Body of pancreas (tissue), 4 donors: ENCODE results near the gene GCLC. TPM values are rescaled to one million over a fixed set of nuclear protein-coding genes. Genes with fewer than 3 reads are reported as not detected.

ENCODE experiments used
- ATAC-seq: fragments of 150-250 bp; one replicate; pipeline ENCODE4 v1.9.1; 2016
- DNase-seq, 4 donors: peaks; one replicate each; pipeline ENCODE4 v3.0.0-alpha.2; 2019
- H3K27ac ChIP-seq, 4 donors: fragments of 200-600 bp; sonication (generic); 1 replicate in 3 of 4; 2 replicates in 1 of 4; pipeline versions ENCODE4 v1.5.1 to v1.6.1; 2016 to 2019; ENCODE audit warnings: mild to moderate bottlenecking in 1 of 4, mixed read lengths in 1 of 4, moderate library complexity in 1 of 4
- H3K27me3 ChIP-seq, 2 donors: fragments of 200-600 bp; sonication (generic); one replicate each; pipeline ENCODE4 v1.6.0; 2016; ENCODE audit warnings: mild to moderate bottlenecking in 1 of 2
- H3K36me3 ChIP-seq, 2 donors: fragments of 200-600 bp; sonication (generic); replicated peaks in 1 of 2; 2 replicates each; pipeline ENCODE4 v1.5.1; 2016; ENCODE audit warnings: low read depth in 2 of 2; ENCODE audit not compliant: insufficient read depth in 1 of 2
- H3K4me1 ChIP-seq: fragments of 200-600 bp; sonication (generic); one replicate; pipeline ENCODE4 v1.6.0; 2016
- H3K4me3 ChIP-seq, 2 donors: fragments of 200-600 bp; sonication (generic); 1 replicate in 1 of 2; 2 replicates in 1 of 2; pipeline ENCODE4 v1.5.1; 2016 to 2019
- H3K9me3 ChIP-seq, 3 donors: fragments of 200-600 bp; sonication (generic); 1 replicate in 2 of 3; 2 replicates in 1 of 3; pipeline ENCODE4 v1.5.1; 2016
- POLR2A ChIP-seq, 3 donors: fragments of 450-650 bp; IDR thresholded peaks; one replicate each; pipeline ENCODE4 v1.6.1; 2016; ENCODE audit warnings: antibody characterized with exemption in 3 of 3, mild to moderate bottlenecking in 2 of 3
- WGBS, 2 donors: methylation state at CpG; one replicate each; pipeline ENCODE4 v1.1.5; 2017; 5-methylcytosine and 5-hydroxymethylcytosine counted together
- intact Hi-C: fragments of 100-400 bp; cut with DNase I; formaldehyde crosslinking; loops from one replicate; pipeline ENCODE4 v1.15.1; 2023
- total RNA-seq, 2 donors: library from RNA; depleted of rRNA; stranded (reverse); fragments of >200 nt; gene quantifications; one replicate each; pipeline ENCODE4 v1.1.0, GENCODE V29; 2016
- TF ChIP-seq, protein P1 (sequence below), 7 experiments: fragments of 450-650 bp in 4 of 7; fragments of 200-600 bp in 3 of 7; sonication (generic) in 3 of 7; IDR thresholded peaks; one replicate each; pipeline ENCODE4 v1.5.1; 2016 to 2019; ENCODE audit warnings: antibody characterized with exemption in 7 of 7

The GCLC gene
- total RNA-seq, 2 donors from 2014 or later = 27.2 to 30.7 TPM

DNA sequence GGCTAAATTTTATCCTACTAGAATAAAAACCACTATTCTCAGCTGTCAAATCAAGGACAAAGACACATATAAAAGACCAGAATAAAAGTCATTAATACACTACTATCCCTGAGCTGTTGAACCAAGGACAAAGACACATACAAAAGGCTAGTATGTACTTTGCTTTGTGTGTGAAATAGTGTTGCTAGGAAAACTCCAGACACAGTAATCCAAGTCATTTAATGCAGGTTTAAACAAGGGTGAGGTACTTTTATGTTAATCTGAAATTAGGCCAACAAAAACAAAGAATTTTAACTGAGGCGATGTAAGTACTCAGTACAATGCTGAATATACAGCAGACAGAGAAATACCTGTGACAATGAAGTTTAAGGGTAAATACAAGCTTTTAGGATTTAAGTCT, 18.9 kb downstream of the GCLC start:
- Histone ChIP-seq H3K27me3 (no peaks in the 10 kb centered on the region), H3K36me3 (no peaks in the 10 kb centered on the region), H3K4me1 (peaks cover 66% of the 10 kb centered on the region), H3K4me3 (no peak overlapping the region), H3K9me3 (no peaks in the 10 kb centered on the region), H3K27ac (peak overlapping the region in 1 of 4 donors; percentile 21)
- intact Hi-C loops = no loop called here
- TF ChIP-seq POLR2A (IDR thresholded peaks at IDR 0.05) = no peak
- TF ChIP-seq, protein P1, sequence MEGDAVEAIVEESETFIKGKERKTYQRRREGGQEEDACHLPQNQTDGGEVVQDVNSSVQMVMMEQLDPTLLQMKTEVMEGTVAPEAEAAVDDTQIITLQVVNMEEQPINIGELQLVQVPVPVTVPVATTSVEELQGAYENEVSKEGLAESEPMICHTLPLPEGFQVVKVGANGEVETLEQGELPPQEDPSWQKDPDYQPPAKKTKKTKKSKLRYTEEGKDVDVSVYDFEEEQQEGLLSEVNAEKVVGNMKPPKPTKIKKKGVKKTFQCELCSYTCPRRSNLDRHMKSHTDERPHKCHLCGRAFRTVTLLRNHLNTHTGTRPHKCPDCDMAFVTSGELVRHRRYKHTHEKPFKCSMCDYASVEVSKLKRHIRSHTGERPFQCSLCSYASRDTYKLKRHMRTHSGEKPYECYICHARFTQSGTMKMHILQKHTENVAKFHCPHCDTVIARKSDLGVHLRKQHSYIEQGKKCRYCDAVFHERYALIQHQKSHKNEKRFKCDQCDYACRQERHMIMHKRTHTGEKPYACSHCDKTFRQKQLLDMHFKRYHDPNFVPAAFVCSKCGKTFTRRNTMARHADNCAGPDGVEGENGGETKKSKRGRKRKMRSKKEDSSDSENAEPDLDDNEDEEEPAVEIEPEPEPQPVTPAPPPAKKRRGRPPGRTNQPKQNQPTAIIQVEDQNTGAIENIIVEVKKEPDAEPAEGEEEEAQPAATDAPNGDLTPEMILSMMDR (IDR thresholded peaks at IDR 0.05) = no peak
- DNase-seq (no peak), ATAC-seq (no peak)
- WGBS, 2 donors = 15 to 25% methylated on average over 1 of the region's 1 CpG

DNA sequence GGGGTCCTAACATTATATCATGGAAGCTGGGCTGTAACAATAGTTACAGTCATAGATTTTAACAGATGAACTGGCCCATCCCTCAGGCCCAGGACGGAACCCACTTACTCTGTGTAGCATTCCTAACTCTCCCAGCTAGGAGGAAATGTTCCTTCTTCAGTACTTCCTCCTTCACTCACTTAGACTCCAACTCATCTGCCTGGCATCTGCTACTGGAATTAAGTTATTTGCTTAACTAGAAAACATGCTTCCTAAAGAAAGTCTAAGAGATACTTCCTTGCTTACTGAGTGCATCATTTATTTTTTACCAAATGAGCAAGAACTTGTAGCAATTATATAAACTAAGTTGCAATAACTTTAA, 20.5 kb downstream of the GCLC start:
- Histone ChIP-seq H3K4me1 (peaks cover 51% of the 10 kb centered on the region), H3K4me3 (no peak overlapping the region), H3K27me3 (no peaks in the 10 kb centered on the region), H3K27ac (peak overlapping the region in 2 of 4 donors; percentile 46 to 67), H3K9me3 (no peaks in the 10 kb centered on the region), H3K36me3 (peaks cover 0 to 2% of the 10 kb centered on the region in 2 donors)
- peak; percentile 53 for ATAC-seq
- intact Hi-C loops = no loop called here
- TF ChIP-seq, protein P1 (IDR thresholded peaks at IDR 0.05) = no peak
- TF ChIP-seq POLR2A (IDR thresholded peaks at IDR 0.05) = no peak
- DNase-seq = no peak
- WGBS, 2 donors = 35 to 47% methylated on average over 1 of the region's 1 CpG

DNA sequence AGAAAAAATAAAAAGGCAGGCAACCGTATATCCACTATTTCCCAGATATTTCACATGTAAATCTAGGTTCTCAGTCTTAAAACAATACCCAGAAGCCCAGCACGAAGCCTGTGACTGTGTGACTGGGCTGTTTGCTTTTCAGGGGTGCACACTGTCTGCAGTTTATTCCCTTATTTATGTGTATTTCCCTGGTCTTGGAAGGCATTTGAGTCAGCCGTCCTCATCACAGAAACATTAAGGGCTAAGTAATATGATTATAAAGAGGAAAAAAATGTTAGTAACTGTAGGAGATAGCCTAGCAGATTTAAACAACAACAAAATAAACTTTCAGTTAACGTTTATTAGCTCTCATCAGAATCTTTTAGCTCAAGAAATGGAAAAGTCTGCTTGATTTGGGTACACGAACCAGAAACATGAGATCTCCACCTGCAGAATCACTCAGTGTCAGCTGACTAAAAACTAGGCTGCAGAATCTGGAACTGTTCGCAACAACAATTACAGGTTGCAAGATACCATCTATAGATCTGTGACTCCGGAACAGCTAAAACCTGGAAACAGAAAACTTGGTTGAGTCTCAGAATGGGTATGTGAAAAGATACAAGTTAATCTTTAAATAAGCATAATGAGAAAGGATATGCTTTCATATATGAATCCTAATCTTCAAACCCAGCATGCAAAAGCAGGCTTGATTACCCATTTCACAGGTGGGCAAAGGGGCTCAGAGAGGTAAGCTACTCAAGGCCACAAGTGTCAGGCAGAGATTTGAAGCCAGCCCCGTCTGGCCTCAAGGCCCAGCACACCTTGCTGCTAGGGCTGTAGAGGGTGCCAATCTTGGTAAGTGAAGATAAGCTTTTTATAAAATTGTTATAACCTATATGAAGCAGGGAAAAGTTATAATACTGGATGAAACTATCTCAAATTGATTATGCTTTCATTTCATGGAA, 21.1 kb downstream of the GCLC start:
- peak; percentile 46 for ATAC-seq
- no peak for DNase-seq
- intact Hi-C loops = no loop called here
- no peaks in the 10 kb centered on the region for H3K27me3 ChIP-seq
- H3K36me3 ChIP-seq = peaks cover 0 to 2% of the 10 kb centered on the region in 2 donors
- peaks cover 49% of the 10 kb centered on the region for H3K4me1 ChIP-seq
- peak overlapping the region in 3 of 4 donors; percentile 10 to 67 (median 46) for H3K27ac ChIP-seq
- 32 to 48% methylated on average over 8 of the region's 8 CpGs for WGBS, 2 donors
- no peaks in the 10 kb centered on the region for H3K9me3 ChIP-seq
- H3K4me3 ChIP-seq = no peak overlapping the region
- no peak for TF ChIP-seq POLR2A (IDR thresholded peaks at IDR 0.05)
- TF ChIP-seq, protein P1 (IDR thresholded peaks at IDR 0.05) = no peak

DNA sequence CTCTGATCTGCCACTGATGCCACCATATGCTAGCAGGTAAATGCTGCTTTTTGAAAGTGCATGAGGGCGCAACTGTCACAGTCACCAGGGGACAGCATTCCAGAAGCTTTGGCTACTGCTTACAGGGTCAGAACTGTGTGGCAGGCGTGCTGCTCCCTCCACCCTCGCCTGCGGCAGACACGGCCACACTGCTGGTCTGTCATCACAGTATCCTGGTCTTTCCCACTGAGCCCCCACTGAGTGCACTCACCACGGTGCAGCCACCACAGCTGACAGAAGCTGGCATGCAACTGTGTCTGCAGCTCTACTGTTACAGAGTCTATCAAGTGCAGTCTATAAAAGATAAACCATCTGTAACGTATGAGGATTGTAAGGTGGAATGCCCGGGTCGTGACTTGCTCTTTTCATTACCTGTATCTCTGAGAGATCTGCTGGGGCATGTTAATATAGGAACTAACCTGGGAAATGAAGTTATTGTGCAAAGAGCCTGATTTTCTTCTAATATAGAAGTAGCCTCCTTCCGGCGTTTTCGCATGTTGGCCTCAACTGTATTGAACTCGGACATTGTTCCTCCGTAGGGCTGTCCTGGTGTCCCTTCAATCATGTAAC, 24.5 kb downstream of the GCLC start:
- TF ChIP-seq POLR2A (IDR thresholded peaks at IDR 0.05) = no peak
- TF ChIP-seq, protein P1 (IDR thresholded peaks at IDR 0.05) = no peak
- DNase-seq (no peak), ATAC-seq (no peak)
- no peak overlapping the region for H3K27ac ChIP-seq
- peaks cover 39% of the 10 kb centered on the region for H3K4me1 ChIP-seq
- WGBS, 2 donors = 81 to 91% methylated on average over 12 to 14 of the region's 14 CpGs
- H3K36me3 ChIP-seq = peaks cover 0 to 2% of the 10 kb centered on the region in 2 donors
- intact Hi-C loops = no loop called here
- H3K27me3 ChIP-seq = no peaks in the 10 kb centered on the region
- no peaks in the 10 kb centered on the region for H3K9me3 ChIP-seq
- no peak overlapping the region for H3K4me3 ChIP-seq
